ENCODE data around the gene RGS7BP.

RGS7BP gene

GRCh38 chr5:64632251-64632650 is 126.4 kb downstream of the RGS7BP start:
- DNase-seq (ENCODE audit: low read depth in 2 of 2): no peak

GRCh38 chr5:64634997-64635686 is 129.3 kb downstream of the RGS7BP start:
- DNase-seq (ENCODE audit: low read depth in 2 of 2): no peak

GRCh38 chr5:64637144-64637543 is 131.3 kb downstream of the RGS7BP start:
- no peak for DNase-seq (ENCODE audit: low read depth in 2 of 2)

- DNase-seq (ENCODE audit: low read depth in 2 of 2): no peak
Measured at GRCh38 chr5:64637837-64638443, 132.1 kb downstream of the RGS7BP start.

- DNase-seq (ENCODE audit: low read depth in 2 of 2): no peak
Measured at GRCh38 chr5:64644831-64645230, 139.0 kb downstream of the RGS7BP start.

- DNase-seq (ENCODE audit: low read depth in 2 of 2): no peak
Measured at GRCh38 chr5:64646169-64646568, 140.4 kb downstream of the RGS7BP start.

- DNase-seq (ENCODE audit: low read depth in 2 of 2): no peak
Measured at GRCh38 chr5:64649512-64649911, 143.7 kb downstream of the RGS7BP start.

- DNase-seq (ENCODE audit: low read depth in 2 of 2): no peak
Measured at GRCh38 chr5:64653766-64654560, 148.1 kb downstream of the RGS7BP start.

- DNase-seq (ENCODE audit: low read depth in 2 of 2): no peak
Measured at GRCh38 chr5:64654561-64654938, 148.7 kb downstream of the RGS7BP start.

- no peak for DNase-seq (ENCODE audit: low read depth in 2 of 2)
Measured at GRCh38 chr5:64655596-64655995, 149.8 kb downstream of the RGS7BP start.

- no peak for DNase-seq (ENCODE audit: low read depth in 2 of 2)
Measured at GRCh38 chr5:64659289-64659688, 153.5 kb downstream of the RGS7BP start.

All from stimulated activated CD8-positive, alpha-beta memory T cell treated with anti-CD3 and anti-CD28 coated beads, Interleukin-7, amount 100 ng/mL, for 4 hours (primary cell).